Nephron (organoid): ENCODE data around the gene PIK3CD.

Experiments
- H3K27ac Mint-ChIP-seq, 3 experiments: 2 replicates each; pipeline ENCODE4 v1.8.0; 2020; ENCODE audit warnings: mixed read lengths in 3 of 3, mild to moderate bottlenecking in 2 of 3, moderate library complexity in 1 of 3
- H3K27me3 Mint-ChIP-seq: 2 replicates; pipeline ENCODE4 v1.8.0; 2021; ENCODE audit warnings: low read depth, mild to moderate bottlenecking, moderate library complexity, mixed read lengths
- H3K36me3 Mint-ChIP-seq: 2 replicates; pipeline ENCODE4 v1.8.0; 2020; ENCODE audit warnings: low read depth, mixed read lengths
- H3K4me1 Mint-ChIP-seq: 2 replicates; pipeline ENCODE4 v1.8.0; 2020; ENCODE audit warnings: mixed read lengths
- H3K4me3 Mint-ChIP-seq, 3 experiments: 2 replicates each; pipeline ENCODE4 v1.8.0; 2020; ENCODE audit warnings: mild to moderate bottlenecking in 3 of 3, mixed read lengths in 3 of 3, moderate library complexity in 2 of 3
- H3K9me3 Mint-ChIP-seq: 2 replicates; pipeline ENCODE4 v1.8.0; 2020; ENCODE audit warnings: mixed read lengths
- TF ChIP-seq, protein P1 (sequence below), 3 experiments: fragments of 200-600 bp; sonication (generic); IDR thresholded peaks; one replicate each; pipeline ENCODE4 v1.5.0; 2021; ENCODE audit warnings: antibody characterized with exemption in 3 of 3; ENCODE audit not compliant: unreplicated experiment in 3 of 3

PIK3CD gene

GRCh38 chr1:9719978-9720722, 68.6 kb downstream of the PIK3CD start:
- H3K9me3 Mint-ChIP-seq: peaks cover 3% of the 10 kb centered on the region
- TF ChIP-seq, protein P1, sequence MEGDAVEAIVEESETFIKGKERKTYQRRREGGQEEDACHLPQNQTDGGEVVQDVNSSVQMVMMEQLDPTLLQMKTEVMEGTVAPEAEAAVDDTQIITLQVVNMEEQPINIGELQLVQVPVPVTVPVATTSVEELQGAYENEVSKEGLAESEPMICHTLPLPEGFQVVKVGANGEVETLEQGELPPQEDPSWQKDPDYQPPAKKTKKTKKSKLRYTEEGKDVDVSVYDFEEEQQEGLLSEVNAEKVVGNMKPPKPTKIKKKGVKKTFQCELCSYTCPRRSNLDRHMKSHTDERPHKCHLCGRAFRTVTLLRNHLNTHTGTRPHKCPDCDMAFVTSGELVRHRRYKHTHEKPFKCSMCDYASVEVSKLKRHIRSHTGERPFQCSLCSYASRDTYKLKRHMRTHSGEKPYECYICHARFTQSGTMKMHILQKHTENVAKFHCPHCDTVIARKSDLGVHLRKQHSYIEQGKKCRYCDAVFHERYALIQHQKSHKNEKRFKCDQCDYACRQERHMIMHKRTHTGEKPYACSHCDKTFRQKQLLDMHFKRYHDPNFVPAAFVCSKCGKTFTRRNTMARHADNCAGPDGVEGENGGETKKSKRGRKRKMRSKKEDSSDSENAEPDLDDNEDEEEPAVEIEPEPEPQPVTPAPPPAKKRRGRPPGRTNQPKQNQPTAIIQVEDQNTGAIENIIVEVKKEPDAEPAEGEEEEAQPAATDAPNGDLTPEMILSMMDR (IDR thresholded peaks at IDR 0.05; ENCODE audit: unreplicated experiment in 3 of 3): no peak
- H3K36me3 Mint-ChIP-seq: peaks cover 5% of the 10 kb centered on the region
- no peak overlapping the region for H3K4me3 Mint-ChIP-seq
- H3K27ac Mint-ChIP-seq: no peak overlapping the region
- H3K27me3 Mint-ChIP-seq: no peaks in the 10 kb centered on the region
- H3K4me1 Mint-ChIP-seq: no peaks in the 10 kb centered on the region

GRCh38 chr1:9720785-9721605, 69.5 kb downstream of the PIK3CD start:
- H3K4me3 Mint-ChIP-seq: no peak overlapping the region
- TF ChIP-seq, protein P1 (IDR thresholded peaks at IDR 0.05; ENCODE audit: unreplicated experiment in 3 of 3): no peak
- H3K36me3 Mint-ChIP-seq: peaks cover 5% of the 10 kb centered on the region
- no peak overlapping the region for H3K27ac Mint-ChIP-seq
- peaks cover 3% of the 10 kb centered on the region for H3K9me3 Mint-ChIP-seq
- H3K27me3 Mint-ChIP-seq: no peaks in the 10 kb centered on the region
- H3K4me1 Mint-ChIP-seq: no peaks in the 10 kb centered on the region

DNA sequence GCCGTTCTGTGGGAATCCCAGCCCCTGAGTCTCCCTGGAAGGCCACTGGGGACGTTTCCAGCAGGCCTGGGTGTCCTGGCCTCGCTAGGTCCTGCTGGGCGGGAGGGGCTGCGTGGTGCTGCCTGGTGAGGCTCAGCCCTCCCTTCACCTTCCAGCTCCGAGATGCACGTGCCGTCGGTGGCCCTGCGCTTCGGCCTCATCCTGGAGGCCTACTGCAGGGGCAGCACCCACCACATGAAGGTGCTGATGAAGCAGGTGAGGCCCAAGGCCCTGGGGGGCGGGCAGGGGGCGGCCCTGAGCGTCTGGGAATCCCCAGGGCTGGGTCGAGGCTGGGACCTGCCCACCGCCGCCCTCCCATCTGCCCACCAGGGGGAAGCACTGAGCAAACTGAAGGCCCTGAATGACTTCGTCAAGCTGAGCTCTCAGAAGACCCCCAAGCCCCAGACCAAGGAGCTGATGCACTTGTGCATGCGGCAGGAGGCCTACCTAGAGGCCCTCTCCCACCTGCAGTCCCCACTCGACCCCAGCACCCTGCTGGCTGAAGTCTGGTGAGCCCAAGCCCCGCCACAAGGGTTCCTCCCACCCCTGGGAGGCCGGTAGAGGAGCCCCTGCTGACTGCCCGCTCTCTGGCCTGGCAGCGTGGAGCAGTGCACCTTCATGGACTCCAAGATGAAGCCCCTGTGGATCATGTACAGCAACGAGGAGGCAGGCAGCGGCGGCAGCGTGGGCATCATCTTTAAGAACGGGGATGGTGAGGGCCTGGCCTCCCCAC, 70.3 kb downstream of the PIK3CD start:
- H3K27me3 Mint-ChIP-seq: no peaks in the 10 kb centered on the region
- H3K27ac Mint-ChIP-seq: no peak overlapping the region
- no peak overlapping the region for H3K4me3 Mint-ChIP-seq
- TF ChIP-seq, protein P1 (IDR thresholded peaks at IDR 0.05; ENCODE audit: unreplicated experiment in 3 of 3): peak; percentile 53 to 73 (median 56)
- peaks cover 5% of the 10 kb centered on the region for H3K36me3 Mint-ChIP-seq
- H3K9me3 Mint-ChIP-seq: peaks cover 3% of the 10 kb centered on the region
- no peaks in the 10 kb centered on the region for H3K4me1 Mint-ChIP-seq

- Mint-ChIP-seq H3K27ac (no peak overlapping the region), H3K9me3 (peaks cover 3% of the 10 kb centered on the region), H3K36me3 (peaks cover 7% of the 10 kb centered on the region), H3K4me3 (no peak overlapping the region), H3K4me1 (no peaks in the 10 kb centered on the region), H3K27me3 (no peaks in the 10 kb centered on the region)
- TF ChIP-seq, protein P1 (IDR thresholded peaks at IDR 0.05; ENCODE audit: unreplicated experiment in 3 of 3): no peak
These were observed 70.8 kb downstream of the PIK3CD start for GRCh38 chr1:9722378-9722749.

- TF ChIP-seq, protein P1 (IDR thresholded peaks at IDR 0.05; ENCODE audit: unreplicated experiment in 3 of 3): no peak
- Mint-ChIP-seq H3K4me1 (no peaks in the 10 kb centered on the region), H3K9me3 (peaks cover 3% of the 10 kb centered on the region), H3K36me3 (peaks cover 12% of the 10 kb centered on the region), H3K27ac (no peak overlapping the region), H3K27me3 (no peaks in the 10 kb centered on the region), H3K4me3 (no peak overlapping the region)
These were observed 71.7 kb downstream of the PIK3CD start for GRCh38 chr1:9723068-9723805.
